IPS-18a (cell line): ENCODE results near the gene CCDC146.
"Not testable (repeated sequence)": the region's sequence is repeated elsewhere in the genome, so short reads cannot be mapped to it uniquely, and the experiment has no call there.

ENCODE experiments used
- H3K27ac ChIP-seq: one replicate; pipeline ENCODE4 v1.5.1; 2013; ENCODE audit warnings: low read length
- H3K27me3 ChIP-seq: one replicate; pipeline ENCODE4 v1.6.1; 2013; ENCODE audit warnings: mild to moderate bottlenecking, low read length; ENCODE audit not compliant: control insufficient read depth, insufficient read depth
- H3K36me3 ChIP-seq: one replicate; pipeline ENCODE4 v1.6.1; 2013; ENCODE audit warnings: low read depth, low read length; ENCODE audit not compliant: control insufficient read depth
- H3K4me1 ChIP-seq: one replicate; pipeline ENCODE4 v1.6.1; 2013; ENCODE audit warnings: low read depth, low read length; ENCODE audit not compliant: control insufficient read depth
- H3K4me3 ChIP-seq: one replicate; pipeline ENCODE4 v1.5.1; 2013; ENCODE audit warnings: low read length
- H3K9ac ChIP-seq: one replicate; pipeline ENCODE4 v1.6.1; 2013; ENCODE audit warnings: mild to moderate bottlenecking, low read length, moderate library complexity
- H3K9me3 ChIP-seq: one replicate; pipeline ENCODE4 v1.6.1; 2013; ENCODE audit warnings: low read depth, low read length; ENCODE audit not compliant: control insufficient read depth

CCDC146 gene

DNA sequence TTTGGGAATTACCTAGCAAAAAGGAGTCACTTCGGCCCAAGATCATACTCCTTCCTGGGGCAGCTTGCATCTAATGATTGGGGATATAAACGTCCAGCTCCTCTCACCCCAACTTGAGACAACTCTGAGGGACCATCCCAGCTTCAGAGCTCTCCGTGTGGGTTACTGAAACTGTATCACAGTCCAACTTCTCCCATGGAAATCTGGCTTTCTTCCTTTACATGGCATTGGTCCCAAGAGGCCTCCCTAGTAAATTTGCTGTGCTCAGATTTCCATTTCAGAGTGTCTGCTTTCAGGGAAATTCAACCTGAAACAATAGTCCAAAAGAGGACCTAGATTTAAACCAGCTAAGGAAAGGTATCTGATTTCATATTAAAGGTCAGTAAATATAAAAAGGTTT lies 14.8 kb upstream of the CCDC146 start:
- not testable (repeated sequence) for H3K4me3 ChIP-seq, H3K27me3 ChIP-seq, H3K4me1 ChIP-seq, H3K9me3 ChIP-seq, H3K27ac ChIP-seq, H3K9ac ChIP-seq, H3K36me3 ChIP-seq

DNA sequence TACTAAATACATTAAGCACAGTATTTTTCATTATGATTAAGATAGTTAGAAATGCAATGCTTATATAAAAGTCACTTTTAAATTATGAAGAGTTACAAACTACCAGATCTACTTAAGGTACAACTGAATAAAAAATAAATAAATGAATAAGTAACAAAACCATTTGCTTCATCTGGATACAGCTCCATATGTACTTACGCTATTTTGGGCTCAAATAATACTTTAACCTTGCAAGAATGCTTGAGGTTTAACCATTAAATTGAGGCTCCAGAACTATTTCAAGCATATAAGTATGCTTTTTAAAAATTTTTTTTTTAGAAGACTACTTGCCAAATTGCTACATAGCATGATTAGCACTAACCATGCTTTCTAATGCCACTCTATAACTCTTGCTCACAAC lies 14.1 kb upstream of the CCDC146 start:
- not testable (repeated sequence) for H3K4me1 ChIP-seq, H3K36me3 ChIP-seq, H3K27ac ChIP-seq, H3K9me3 ChIP-seq, H3K4me3 ChIP-seq, H3K9ac ChIP-seq, H3K27me3 ChIP-seq

DNA sequence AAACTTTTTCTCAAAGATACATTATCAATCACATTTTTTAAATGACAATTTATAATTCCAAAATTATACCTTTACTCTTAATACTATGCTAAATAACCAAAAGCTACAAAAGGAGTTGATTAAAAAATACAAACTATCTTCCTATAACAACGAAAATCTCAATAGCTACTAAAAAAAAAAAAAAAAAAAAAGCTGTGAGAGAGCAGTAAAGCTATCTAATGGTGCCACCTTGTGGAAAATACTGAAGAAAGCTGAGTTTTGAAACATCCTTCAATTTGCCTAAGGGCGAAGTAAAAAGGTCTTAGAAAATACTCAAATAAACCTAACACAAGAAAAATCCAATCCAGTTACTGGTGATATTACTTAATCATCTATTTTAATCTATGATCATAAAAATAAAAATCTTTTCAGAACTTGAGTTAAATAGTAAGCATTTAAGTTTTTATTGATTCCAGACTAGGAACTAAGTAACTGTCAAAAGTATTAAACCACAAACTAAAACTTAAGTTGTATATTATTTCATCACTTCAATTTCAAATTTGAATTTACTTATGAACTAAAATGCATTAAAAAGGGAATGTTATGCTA lies 9.6 kb upstream of the CCDC146 start:
- not testable (repeated sequence) for H3K27me3 ChIP-seq, H3K9me3 ChIP-seq, H3K4me1 ChIP-seq, H3K9ac ChIP-seq, H3K36me3 ChIP-seq, H3K27ac ChIP-seq, H3K4me3 ChIP-seq

DNA sequence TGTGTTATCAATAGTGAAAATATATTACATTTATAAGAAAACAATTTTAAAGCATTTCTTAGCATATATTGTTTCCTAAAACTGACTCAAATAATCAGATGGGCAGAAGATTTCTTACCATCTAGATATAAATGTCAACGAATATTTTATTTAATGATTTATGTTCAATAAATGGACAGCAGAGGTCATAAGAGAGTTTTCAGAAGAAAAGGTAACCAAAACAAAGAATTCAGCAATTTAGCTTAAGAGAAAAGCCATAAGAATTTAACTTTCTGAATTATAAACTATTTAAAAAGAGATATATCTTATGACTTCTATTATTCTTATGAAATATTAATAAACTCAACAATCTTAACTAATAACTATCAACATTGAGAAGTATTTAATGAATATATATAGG lies 3.1 kb downstream of the CCDC146 start:
- not testable (repeated sequence) for H3K36me3 ChIP-seq, H3K27ac ChIP-seq, H3K9ac ChIP-seq

DNA sequence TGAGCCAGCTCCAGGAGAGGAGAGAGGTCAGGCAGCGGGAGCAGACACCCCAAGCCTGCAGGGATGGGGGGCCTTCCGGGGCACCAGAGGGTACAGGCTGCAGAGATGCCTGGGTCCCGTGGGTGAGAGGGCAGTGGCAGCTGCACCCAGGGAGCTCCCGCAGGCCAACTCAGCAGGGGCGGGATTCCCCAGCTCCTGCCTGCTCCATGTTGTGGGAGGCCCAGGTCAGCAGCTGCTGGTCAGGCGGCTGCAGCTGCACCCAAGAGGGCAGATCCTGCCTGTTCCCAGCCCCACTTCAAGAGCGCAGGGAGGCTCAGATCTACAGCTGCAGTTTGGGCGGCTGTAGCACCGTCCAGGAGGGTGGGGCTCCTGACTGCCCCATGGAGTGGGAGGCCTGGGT lies 4.6 kb downstream of the CCDC146 start:
- not testable (repeated sequence) for H3K27me3 ChIP-seq, H3K4me3 ChIP-seq, H3K9me3 ChIP-seq, H3K9ac ChIP-seq, H3K4me1 ChIP-seq, H3K36me3 ChIP-seq, H3K27ac ChIP-seq

More for the DNA sequence above, 3.1 kb downstream of the CCDC146 start:
- H3K27me3 ChIP-seq, H3K4me1 ChIP-seq, H3K4me3 ChIP-seq, H3K9me3 ChIP-seq: not testable (repeated sequence)

DNA sequence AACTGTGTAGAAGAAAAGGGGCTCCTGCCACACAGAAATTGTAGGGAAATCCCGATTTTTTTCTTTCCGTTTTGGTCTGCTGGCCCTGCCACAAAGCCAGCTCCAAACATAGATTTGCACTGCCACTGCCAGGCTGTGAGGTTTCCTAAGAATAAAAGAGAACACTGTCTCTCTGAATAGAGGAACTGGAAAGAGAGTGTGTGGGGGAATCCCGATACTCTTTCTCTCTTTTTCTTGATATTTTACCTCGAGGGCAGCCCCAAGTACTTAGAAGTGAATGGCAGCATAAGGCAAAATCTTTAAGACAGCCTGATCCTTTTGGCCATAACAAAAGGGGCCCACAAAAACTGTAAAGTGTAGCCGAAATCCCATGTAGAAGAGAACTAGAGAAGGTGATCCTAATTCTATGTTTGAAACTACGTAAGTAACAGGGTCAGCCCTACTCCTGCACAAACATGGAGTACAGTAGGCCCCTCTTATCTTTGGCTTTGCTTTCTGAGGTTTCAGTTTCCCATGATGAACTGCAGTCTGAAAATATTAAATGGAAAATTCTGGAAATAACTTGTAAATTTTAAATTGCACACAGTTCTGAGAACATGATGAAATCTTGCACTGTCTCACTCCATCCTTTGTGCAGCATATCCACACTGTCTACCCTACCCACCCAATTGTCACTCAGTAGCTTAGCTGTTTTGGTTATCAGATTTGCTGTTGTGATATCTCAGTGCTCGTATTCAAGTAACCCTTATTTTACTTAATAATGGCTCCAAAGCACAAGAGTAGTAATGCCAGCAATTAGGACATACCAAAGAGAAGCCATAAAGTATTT lies 6.4 kb downstream of the CCDC146 start:
- not testable (repeated sequence) for H3K9me3 ChIP-seq, H3K4me3 ChIP-seq, H3K9ac ChIP-seq, H3K36me3 ChIP-seq, H3K27me3 ChIP-seq, H3K27ac ChIP-seq, H3K4me1 ChIP-seq

DNA sequence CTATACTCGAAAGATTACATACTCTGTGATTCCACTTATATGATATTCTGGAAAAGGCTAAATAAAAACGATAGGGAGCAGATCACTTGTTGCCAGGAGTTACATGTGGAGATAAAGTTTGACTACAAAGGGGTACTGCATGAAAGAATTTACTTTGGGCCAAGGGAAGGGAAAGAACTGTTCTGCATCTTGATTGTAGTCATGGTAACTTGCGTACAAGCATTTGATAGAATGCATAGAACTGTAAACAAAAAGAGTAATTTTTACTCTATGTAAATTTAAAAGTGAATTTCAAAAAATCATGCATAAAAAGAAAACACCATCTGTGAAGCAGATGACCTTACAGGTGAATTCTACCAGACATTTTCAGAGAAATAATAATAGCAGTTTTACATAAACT lies 9.4 kb downstream of the CCDC146 start:
- H3K9ac ChIP-seq, H3K36me3 ChIP-seq, H3K4me3 ChIP-seq, H3K4me1 ChIP-seq, H3K9me3 ChIP-seq, H3K27ac ChIP-seq, H3K27me3 ChIP-seq: not testable (repeated sequence)

DNA sequence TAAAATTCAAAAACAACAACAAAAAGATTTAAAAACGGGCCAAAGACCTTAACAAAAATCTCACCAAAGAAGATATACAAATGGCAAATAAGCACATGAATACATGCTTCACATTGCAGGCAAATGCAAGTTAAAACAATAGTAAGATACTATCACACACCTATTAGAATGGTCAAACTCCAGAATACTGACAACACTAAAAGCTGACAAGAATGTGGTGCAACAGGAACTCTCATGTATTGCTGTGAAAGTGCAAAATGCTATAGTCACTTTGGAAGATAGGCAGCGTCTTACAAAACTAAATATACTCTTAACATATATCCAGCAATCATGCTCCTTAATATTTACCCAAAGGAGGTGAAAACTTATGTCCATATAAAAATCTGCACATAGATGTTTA lies 16.3 kb downstream of the CCDC146 start:
- not testable (repeated sequence) for H3K4me1 ChIP-seq, H3K4me3 ChIP-seq, H3K9ac ChIP-seq, H3K9me3 ChIP-seq, H3K27me3 ChIP-seq, H3K36me3 ChIP-seq, H3K27ac ChIP-seq

DNA sequence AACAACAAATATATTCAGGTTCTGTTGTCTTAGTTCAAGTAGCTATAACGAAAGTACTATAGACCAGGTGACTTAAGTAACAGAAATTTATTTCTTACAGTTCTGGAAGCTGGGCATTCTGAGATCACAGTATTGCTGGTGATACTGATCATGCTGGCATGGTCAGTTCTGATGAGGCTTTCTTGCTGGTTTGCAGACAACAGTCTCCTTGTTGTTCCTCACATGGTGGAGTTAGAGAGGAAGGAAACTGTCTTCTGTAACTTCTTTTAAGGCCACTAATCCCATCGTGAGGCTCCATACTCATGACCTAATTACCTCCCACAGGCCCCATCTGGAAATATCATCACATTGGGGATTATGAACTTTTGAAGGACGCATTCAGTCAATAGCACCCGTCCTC lies 17.9 kb downstream of the CCDC146 start:
- not testable (repeated sequence) for H3K4me1 ChIP-seq, H3K9me3 ChIP-seq, H3K4me3 ChIP-seq, H3K9ac ChIP-seq, H3K36me3 ChIP-seq, H3K27me3 ChIP-seq, H3K27ac ChIP-seq

DNA sequence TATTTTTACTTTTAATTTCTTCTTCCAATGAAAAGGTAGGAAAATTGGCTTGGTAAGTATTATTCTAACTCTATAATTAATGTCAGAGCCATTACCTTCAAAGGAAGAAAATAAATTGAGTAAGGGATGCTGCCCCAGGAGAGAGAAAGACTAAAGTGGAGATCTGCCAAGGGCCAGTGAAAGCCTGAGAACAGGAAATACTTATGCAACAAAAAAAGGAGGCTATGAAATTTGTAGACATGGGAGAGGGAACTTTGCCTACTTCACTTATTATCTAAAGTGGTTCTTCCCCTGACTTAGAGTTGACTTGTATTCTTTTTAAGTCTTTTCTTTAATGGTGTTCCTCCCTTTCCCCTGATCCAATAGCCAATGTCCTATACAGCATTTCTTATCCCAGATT lies 29.8 kb downstream of the CCDC146 start:
- not testable (repeated sequence) for H3K4me3 ChIP-seq, H3K9me3 ChIP-seq, H3K36me3 ChIP-seq, H3K4me1 ChIP-seq, H3K27me3 ChIP-seq, H3K9ac ChIP-seq, H3K27ac ChIP-seq

DNA sequence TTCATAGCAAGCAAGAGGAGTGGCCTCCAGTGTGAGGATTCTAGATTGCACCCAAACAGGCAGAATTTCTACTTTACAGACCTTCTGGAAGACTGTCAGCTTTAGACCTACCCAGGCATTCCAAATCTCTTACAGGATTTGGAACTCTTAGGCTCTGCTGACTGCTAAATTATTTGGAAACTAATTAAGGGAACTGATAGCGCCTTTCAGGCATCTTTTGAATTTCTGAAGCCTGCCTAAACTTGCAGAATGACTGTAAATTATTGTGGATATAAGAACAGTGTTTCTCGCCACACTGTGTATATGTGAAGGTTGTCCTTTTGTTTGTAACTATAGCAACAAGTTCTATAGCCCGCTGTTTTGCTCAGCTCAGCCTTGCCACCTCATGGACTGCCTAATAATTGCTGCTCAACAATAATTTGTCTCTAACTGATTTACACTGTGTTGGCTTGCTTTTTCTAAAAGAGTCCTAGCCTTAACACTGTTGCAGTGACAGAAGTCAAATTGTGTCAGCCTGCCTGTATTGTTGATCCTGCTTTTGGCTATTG lies 32.6 kb downstream of the CCDC146 start:
- H3K27me3 ChIP-seq, H3K27ac ChIP-seq, H3K4me1 ChIP-seq, H3K4me3 ChIP-seq, H3K9me3 ChIP-seq, H3K36me3 ChIP-seq: not testable (repeated sequence)
- peak overlapping the region; percentile 13 for H3K9ac ChIP-seq
